Fibroblast of lung (primary cell): ENCODE results near the gene GALNT18. TPM values are rescaled to one million over a fixed set of nuclear protein-coding genes. Genes with fewer than 3 reads are reported as not detected.

Experiments
- DNase-seq, 2 donors: peaks; one replicate each; pipeline versions ENCODE4 v3.0.0 to v3.0.0-alpha.2; 2010; ENCODE audit warnings: low read depth in 2 of 2
- H2AFZ ChIP-seq: 2 replicates; pipeline ENCODE4 v1.5.1; 2012; ENCODE audit warnings: low read length, control low read depth, inconsistent platforms
- H3K27ac ChIP-seq: 2 replicates; pipeline ENCODE4 v1.5.1; 2011; ENCODE audit warnings: low read length, control low read depth; ENCODE audit not compliant: insufficient read depth
- H3K27me3 ChIP-seq: 2 replicates; pipeline ENCODE4 v1.5.1; 2011; ENCODE audit warnings: mild to moderate bottlenecking, low read length; ENCODE audit not compliant: control insufficient read depth, insufficient read depth
- H3K36me3 ChIP-seq: 2 replicates; pipeline ENCODE4 v1.5.1; 2011; ENCODE audit warnings: low read length; ENCODE audit not compliant: control insufficient read depth, insufficient read depth
- H3K4me1 ChIP-seq: 2 replicates; pipeline ENCODE4 v1.5.1; 2011; ENCODE audit warnings: low read length; ENCODE audit not compliant: control insufficient read depth, insufficient read depth; ENCODE audit errors: extremely low read depth
- H3K4me2 ChIP-seq: 2 replicates; pipeline ENCODE4 v1.5.1; 2011; ENCODE audit warnings: low read length, control low read depth; ENCODE audit not compliant: insufficient read depth; ENCODE audit errors: extremely low read depth
- H3K4me3 ChIP-seq, 4 experiments: fragments of 200-600 bp in 1 of 4; sonication (generic) in 1 of 4; replicated peaks in 1 of 4; 2 replicates each; pipeline ENCODE4 v1.5.1; 2011 to 2016; ENCODE audit warnings: low read length in 4 of 4, low read depth in 3 of 4, mild to moderate bottlenecking in 3 of 4, control low read depth in 2 of 4, inconsistent platforms in 1 of 4, mixed read lengths in 1 of 4; ENCODE audit not compliant: insufficient read depth in 1 of 4; ENCODE audit errors: control extremely low read depth in 1 of 4
- H3K79me2 ChIP-seq: 2 replicates; pipeline ENCODE4 v1.5.1; 2012; ENCODE audit warnings: mild to moderate bottlenecking, low read length, inconsistent platforms; ENCODE audit not compliant: control insufficient read depth, insufficient read depth
- H3K9ac ChIP-seq: 2 replicates; pipeline ENCODE4 v1.5.1; 2011; ENCODE audit warnings: mild to moderate bottlenecking, low read length, control low read depth; ENCODE audit not compliant: insufficient read depth
- H3K9me3 ChIP-seq: 2 replicates; pipeline ENCODE4 v1.5.1; 2012; ENCODE audit warnings: low read depth, low read length; ENCODE audit not compliant: control insufficient read depth, insufficient read depth
- H4K20me1 ChIP-seq: 2 replicates; pipeline ENCODE4 v1.5.1; 2011; ENCODE audit warnings: low read length; ENCODE audit not compliant: control insufficient read depth, insufficient read depth; ENCODE audit errors: extremely low read depth
- EZH2 ChIP-seq: IDR thresholded peaks from 2 replicates; pipeline ENCODE4 v1.5.1; 2012; ENCODE audit warnings: low read length, control low read depth, mild to moderate bottlenecking; ENCODE audit errors: missing control alignments
- polyA plus RNA-seq, 2 donors: library from polyadenylated mRNA; depleted of rRNA in 1 of 2; stranded (reverse) in 1 of 2; unstranded in 1 of 2; fragments of >200 nt; gene quantifications; 2 replicates each; pipeline ENCODE4 v1.2.1, GENCODE V29; 2011 to 2012; ENCODE audit warnings: missing spikeins in 1 of 2
- total RNA-seq: library from RNA; depleted of rRNA; stranded (reverse); fragments of >200 nt; gene quantifications from 2 replicates; pipeline ENCODE4 v1.2.1, GENCODE V29; 2014
- TF ChIP-seq, protein P1 (sequence below), 2 donors: IDR thresholded peaks in 1 of 2; conservative IDR thresholded peaks in 1 of 2; 1 replicate in 1 of 2; 2 replicates in 1 of 2; pipeline ENCODE4 v1.5.1; 2011 to 2012; ENCODE audit warnings: low read length in 2 of 2, control low read depth in 1 of 2, inconsistent platforms in 1 of 2, low read depth in 1 of 2, mild to moderate bottlenecking in 1 of 2

Gene GALNT18
- total and polyA plus RNA-seq, 2 donors (not counting 1 experiment from before 2014, with no cell fraction given) = 0.50 to 19.3 TPM

DNA sequence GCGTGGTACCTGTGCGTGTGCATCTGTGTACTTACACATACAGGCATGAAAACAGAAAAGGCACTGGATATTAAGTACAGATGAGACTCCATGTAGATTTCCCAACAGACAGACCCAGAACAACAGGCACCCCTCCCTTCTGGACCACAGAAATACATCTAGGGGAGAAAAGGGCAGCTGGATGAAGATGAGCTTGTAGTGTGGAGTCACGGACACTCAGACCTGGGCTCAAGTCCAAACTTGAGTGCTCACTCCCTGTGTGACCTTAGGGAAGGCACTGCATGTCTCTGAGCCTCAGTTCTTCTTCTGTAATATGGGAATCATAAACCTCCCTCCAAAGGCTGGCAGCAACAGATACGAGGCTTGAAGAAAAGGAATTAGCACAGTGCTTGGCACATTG, 108.9 kb downstream of the GALNT18 start:
- H4K20me1 ChIP-seq = no peaks in the 10 kb centered on the region
- no peaks in the 10 kb centered on the region for H3K27me3 ChIP-seq
- no peak overlapping the region for H3K9ac ChIP-seq
- H3K4me2 ChIP-seq = no peak overlapping the region
- DNase-seq = no peak
- H3K4me1 ChIP-seq = no peaks in the 10 kb centered on the region
- no peak for TF ChIP-seq EZH2
- TF ChIP-seq, protein P1, sequence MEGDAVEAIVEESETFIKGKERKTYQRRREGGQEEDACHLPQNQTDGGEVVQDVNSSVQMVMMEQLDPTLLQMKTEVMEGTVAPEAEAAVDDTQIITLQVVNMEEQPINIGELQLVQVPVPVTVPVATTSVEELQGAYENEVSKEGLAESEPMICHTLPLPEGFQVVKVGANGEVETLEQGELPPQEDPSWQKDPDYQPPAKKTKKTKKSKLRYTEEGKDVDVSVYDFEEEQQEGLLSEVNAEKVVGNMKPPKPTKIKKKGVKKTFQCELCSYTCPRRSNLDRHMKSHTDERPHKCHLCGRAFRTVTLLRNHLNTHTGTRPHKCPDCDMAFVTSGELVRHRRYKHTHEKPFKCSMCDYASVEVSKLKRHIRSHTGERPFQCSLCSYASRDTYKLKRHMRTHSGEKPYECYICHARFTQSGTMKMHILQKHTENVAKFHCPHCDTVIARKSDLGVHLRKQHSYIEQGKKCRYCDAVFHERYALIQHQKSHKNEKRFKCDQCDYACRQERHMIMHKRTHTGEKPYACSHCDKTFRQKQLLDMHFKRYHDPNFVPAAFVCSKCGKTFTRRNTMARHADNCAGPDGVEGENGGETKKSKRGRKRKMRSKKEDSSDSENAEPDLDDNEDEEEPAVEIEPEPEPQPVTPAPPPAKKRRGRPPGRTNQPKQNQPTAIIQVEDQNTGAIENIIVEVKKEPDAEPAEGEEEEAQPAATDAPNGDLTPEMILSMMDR (conservative IDR thresholded peaks at IDR 0.05 in 1 of 2, IDR thresholded peaks at IDR 0.05 in 1 of 2; ENCODE audit: low read depth in 1 of 2, low read length in 2 of 2) = no peak
- H3K79me2 ChIP-seq = no peaks in the 10 kb centered on the region
- no peak overlapping the region for H2AFZ ChIP-seq
- H3K36me3 ChIP-seq = no peaks in the 10 kb centered on the region
- no peaks in the 10 kb centered on the region for H3K9me3 ChIP-seq
- no peak overlapping the region for H3K4me3 ChIP-seq
- no peak overlapping the region for H3K27ac ChIP-seq

DNA sequence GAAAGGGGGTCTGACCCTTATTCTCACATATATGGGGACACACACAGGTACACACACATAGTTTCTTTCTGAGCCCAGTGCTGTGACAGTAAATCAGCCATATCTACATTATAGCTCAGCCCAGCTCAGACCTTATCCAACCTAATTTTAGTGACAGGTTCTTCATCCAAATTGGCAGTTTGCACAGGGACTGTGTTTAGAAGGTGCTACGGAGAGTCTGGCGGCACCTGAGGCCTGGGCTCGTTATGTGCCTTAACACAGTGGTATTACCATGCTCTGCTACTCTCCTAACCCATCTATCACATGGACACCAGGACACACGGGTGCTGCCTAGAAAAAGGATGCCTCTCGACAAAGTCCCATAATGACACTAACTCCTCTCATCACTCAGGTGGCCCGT, 109.3 kb downstream of the GALNT18 start:
- H3K4me3 ChIP-seq = no peak overlapping the region
- H2AFZ ChIP-seq = no peak overlapping the region
- DNase-seq = no peak
- H4K20me1 ChIP-seq = no peaks in the 10 kb centered on the region
- no peaks in the 10 kb centered on the region for H3K36me3 ChIP-seq
- H3K27ac ChIP-seq = no peak overlapping the region
- H3K4me2 ChIP-seq = no peak overlapping the region
- no peaks in the 10 kb centered on the region for H3K9me3 ChIP-seq
- no peaks in the 10 kb centered on the region for H3K79me2 ChIP-seq
- TF ChIP-seq, protein P1 (conservative IDR thresholded peaks at IDR 0.05 in 1 of 2, IDR thresholded peaks at IDR 0.05 in 1 of 2; ENCODE audit: low read depth in 1 of 2, low read length in 2 of 2) = no peak
- no peak for TF ChIP-seq EZH2
- H3K4me1 ChIP-seq = no peaks in the 10 kb centered on the region
- no peaks in the 10 kb centered on the region for H3K27me3 ChIP-seq
- H3K9ac ChIP-seq = no peak overlapping the region

- Histone ChIP-seq H4K20me1 (no peaks in the 10 kb centered on the region), H3K4me2 (no peak overlapping the region), H3K4me1 (no peaks in the 10 kb centered on the region), H2AFZ (no peak overlapping the region), H3K79me2 (no peaks in the 10 kb centered on the region), H3K9me3 (no peaks in the 10 kb centered on the region), H3K36me3 (no peaks in the 10 kb centered on the region), H3K27me3 (no peaks in the 10 kb centered on the region), H3K4me3 (no peak overlapping the region), H3K9ac (no peak overlapping the region), H3K27ac (no peak overlapping the region)
- DNase-seq = no peak
- TF ChIP-seq, protein P1 (conservative IDR thresholded peaks at IDR 0.05 in 1 of 2, IDR thresholded peaks at IDR 0.05 in 1 of 2; ENCODE audit: low read depth in 1 of 2, low read length in 2 of 2) = no peak
- no peak for TF ChIP-seq EZH2
Observed at GRCh38 chr11:11512090-11512489, 109.7 kb downstream of the GALNT18 start.
